K562 (cell line): ENCODE data around the gene CAPN8. TPM values are rescaled to one million over a fixed set of nuclear protein-coding genes. Genes with fewer than 3 reads are reported as not detected.

Experiments used
- ATAC-seq: fragments of 200-7000 bp; cut with Tn5 transposase; 3 replicates; pipeline ENCODE4 v1.9.1; 2020; ENCODE audit warnings: moderate library complexity
- BruUV-seq: library from RNA; stranded (reverse); fragments of 400-500 nt; replicated peaks from 2 replicates; lab custom pipeline; 2021; lab: Mats Ljungman, UMichigan
- CTCF ChIA-PET: fragments of 300-600 bp; formaldehyde crosslinking; extraction: SDS; loops from one replicate; lab custom pipeline; 2021; ENCODE audit warnings: low intra/inter-chr PET ratio; lab: Yijun Ruan, JAX
- POLR2A ChIA-PET: fragments of 300-600, 350-650 bp; sonication (Branson Sonifier 250); formaldehyde crosslinking; extraction: SDS; loops from one replicate; lab custom pipeline; 2021; ENCODE audit warnings: antibody characterized with exemption, inconsistent platforms; lab: Yijun Ruan, JAX
- DNase-seq, 4 experiments: peaks; one replicate each; pipeline versions ENCODE4 v3.0.0 to v3.0.0-alpha.2; 2011 to 2018; ENCODE audit warnings: low spot score in 3 of 4, mixed read lengths in 3 of 4; ENCODE audit errors: extremely low read depth in 1 of 4
- FAIRE-seq: peaks from 2 replicates; lab custom pipeline; 2011; peaks lifted over from hg19 to GRCh38; lab: Jason Lieb, UNC
- H2AFZ ChIP-seq: 2 replicates; pipeline ENCODE4 v1.6.0; 2011; ENCODE audit warnings: low read depth, low read length, control low read depth, inconsistent platforms
- H3K27ac ChIP-seq: fragments of 200-600 bp; 3 replicates; pipeline ENCODE4 v1.8.0; 2011; ENCODE audit warnings: low read depth, mild to moderate bottlenecking, control low read depth, inconsistent platforms, low read length, moderate library complexity, mixed read lengths; ENCODE audit errors: extremely low read depth
- H3K27me3 ChIP-seq, 2 experiments: fragments of 300-600 bp in 1 of 2; 2 replicates in 1 of 2; 3 replicates in 1 of 2; pipeline versions ENCODE4 v1.6.0 to v1.8.0; 2011; ENCODE audit warnings: inconsistent platforms in 2 of 2, low read length in 2 of 2, mild to moderate bottlenecking in 1 of 2, mixed read lengths in 1 of 2, moderate library complexity in 1 of 2; ENCODE audit not compliant: control insufficient read depth in 2 of 2, insufficient read depth in 2 of 2
- H3K36me3 ChIP-seq: fragments of 300-600 bp; 3 replicates; pipeline ENCODE4 v1.8.0; 2011; ENCODE audit warnings: mild to moderate bottlenecking, low read length, inconsistent platforms; ENCODE audit not compliant: control insufficient read depth, insufficient read depth
- H3K4me1 ChIP-seq, 2 experiments: fragments of 200-600 bp in 1 of 2; replicated peaks in 1 of 2; 2 replicates in 1 of 2; 3 replicates in 1 of 2; pipeline versions ENCODE4 v1.5.1 to v1.8.0; 2011; ENCODE audit warnings: inconsistent platforms in 2 of 2, low read length in 2 of 2, mild to moderate bottlenecking in 1 of 2, mixed read lengths in 1 of 2, moderate library complexity in 1 of 2; ENCODE audit not compliant: control insufficient read depth in 2 of 2, insufficient read depth in 2 of 2
- H3K4me2 ChIP-seq: 2 replicates; pipeline ENCODE4 v1.6.1; 2011; ENCODE audit warnings: low read length, control low read depth, inconsistent platforms, mixed read lengths; ENCODE audit not compliant: insufficient read depth
- H3K4me3 ChIP-seq: fragments of 200-600 bp; sonication (generic), shearing (Covaris generic); 2 replicates; pipeline ENCODE4 v1.5.1; 2016; ENCODE audit warnings: control low read depth, inconsistent platforms
- H3K79me2 ChIP-seq: fragments of 200-600 bp; 3 replicates; pipeline ENCODE4 v1.8.0; 2011; ENCODE audit warnings: low read length, inconsistent platforms; ENCODE audit not compliant: control insufficient read depth, insufficient read depth
- H3K9ac ChIP-seq, 2 experiments: 2 replicates each; pipeline versions ENCODE4 v1.6.0 to v1.6.1; 2011; ENCODE audit warnings: low read depth in 2 of 2, low read length in 2 of 2, control low read depth in 1 of 2, inconsistent platforms in 1 of 2, mild to moderate bottlenecking in 1 of 2, mixed read lengths in 1 of 2; ENCODE audit not compliant: insufficient read depth in 1 of 2
- H3K9me1 ChIP-seq: one replicate; pipeline ENCODE4 v1.6.0; 2011; ENCODE audit warnings: inconsistent platforms, mild to moderate bottlenecking, low read length, moderate library complexity; ENCODE audit not compliant: control insufficient read depth, insufficient read depth
- H3K9me3 ChIP-seq: replicated peaks from 2 replicates; pipeline ENCODE4 v1.5.1; 2011; ENCODE audit warnings: low read depth, low read length, inconsistent platforms; ENCODE audit not compliant: control insufficient read depth, insufficient read depth
- H4K20me1 ChIP-seq: replicated peaks from 2 replicates; pipeline ENCODE4 v1.6.1; 2011; ENCODE audit warnings: low read length, inconsistent platforms, mixed read lengths; ENCODE audit not compliant: control insufficient read depth, insufficient read depth
- DIDO1 ChIP-seq: fragments of 450-650 bp; IDR thresholded peaks from 2 replicates; pipeline ENCODE4 v1.6.1; 2016; ENCODE audit warnings: low read depth, missing biosample characterization, missing genetic modification characterization
- HOXB6 ChIP-seq: fragments of 250-450 bp; sonication (Bioruptor Pico); IDR thresholded peaks from 2 replicates; pipeline ENCODE4 v1.5.1; 2022; ENCODE audit warnings: mild to moderate bottlenecking, borderline replicate concordance
- MBD2 ChIP-seq: sonication (generic); IDR thresholded peaks from 2 replicates; pipeline ENCODE4 v1.6.1; 2016; ENCODE audit warnings: low read depth, borderline replicate concordance
- PPARD ChIP-seq: fragments of 250-450 bp; sonication (Bioruptor Pico); IDR thresholded peaks from 2 replicates; pipeline ENCODE4 v1.8.0; 2022; ENCODE audit warnings: inconsistent platforms, mild to moderate bottlenecking, moderate library complexity
- SMAD1 ChIP-seq: fragments of 150-350 bp; IDR thresholded peaks from 2 replicates; pipeline ENCODE4 v1.6.1; 2014; ENCODE audit warnings: low read length, low read depth; ENCODE audit not compliant: partially characterized antibody
- SPI1 ChIP-seq: IDR thresholded peaks from 2 replicates; pipeline ENCODE4 v1.6.1; 2011; ENCODE audit warnings: low read depth, low read length, control low read depth, borderline replicate concordance
- WGBS: fragments of 100-300 bp; shearing (Covaris generic); methylation state at CpG from one replicate; pipeline ENCODE4 v1.1.6; 2016; ENCODE audit warnings: low coverage, mixed read lengths; ENCODE audit not compliant: insufficient coverage; ENCODE audit errors: missing lambda C conversion rate; 5-methylcytosine and 5-hydroxymethylcytosine counted together
- in situ Hi-C: fragments of 300-500 bp; cut with MboI; formaldehyde crosslinking; loops from 4 replicates; pipeline ENCODE4 v1.15.0; 2018; ENCODE audit warnings: inconsistent platforms, mixed read lengths
- intact Hi-C: fragments of 100-400 bp; cut with micrococcal nuclease; formaldehyde crosslinking; loops from 2 replicates; pipeline ENCODE4 v1.14.2; 2022
- polyA plus RNA-seq, 8 experiments: library from polyadenylated mRNA; depleted of rRNA in 4 of 8; stranded (reverse) in 5 of 8; unstranded in 3 of 8; fragments of >200 nt; fragmentation: Nextera tagmentation in 2 of 8; fragmentation: Illumina TruSeq in 1 of 8; extraction: Ambion mirVana in 2 of 8; extraction: Trizol in 1 of 8; gene quantifications; 2 replicates each; pipeline versions ENCODE4 v1.2.1 to v1.2.3, GENCODE V29; 2011 to 2014; ENCODE audit warnings: inconsistent platforms in 1 of 8, missing spikeins in 1 of 8
- total RNA-seq, 7 experiments: library from RNA; depleted of rRNA in 6 of 7; stranded (reverse); fragments of >200 nt in 6 of 7; fragmentation: Illumina TruSeq in 2 of 7; extraction: Trizol in 2 of 7; gene quantifications; 2 replicates each; pipeline versions ENCODE4 v1.2.1 to v1.2.3, GENCODE V29; 2011 to 2021; ENCODE audit warnings: low replicate concordance in 1 of 7
- TF ChIP-seq, protein P1 (sequence below): fragments of 250-450 bp; sonication (Bioruptor Pico); IDR thresholded peaks from 2 replicates; pipeline ENCODE4 v1.8.0; 2022; ENCODE audit warnings: moderate library complexity, mild to moderate bottlenecking, inconsistent platforms
- TF ChIP-seq, protein P2 (sequence below): fragments of 450-650 bp; IDR thresholded peaks from 2 replicates; pipeline ENCODE4 v1.6.1; 2018; ENCODE audit not compliant: partially characterized antibody
- TF ChIP-seq, protein P3 (sequence below): fragments of 450-650 bp; IDR thresholded peaks from 2 replicates; pipeline ENCODE4 v1.6.1; 2016; ENCODE audit warnings: mild to moderate bottlenecking
- TF ChIP-seq, protein P4 (sequence below): fragments of 450-650 bp; IDR thresholded peaks from 2 replicates; pipeline ENCODE4 v1.6.1; 2017; ENCODE audit warnings: antibody characterized with exemption, mild to moderate bottlenecking

The CAPN8 gene
- total and polyA plus RNA-seq, 9 of the 15 experiments (the other 6 are each of a cell fraction or from before 2014, with no cell fraction given), result 0.06 TPM; not detected in 8

DNA sequence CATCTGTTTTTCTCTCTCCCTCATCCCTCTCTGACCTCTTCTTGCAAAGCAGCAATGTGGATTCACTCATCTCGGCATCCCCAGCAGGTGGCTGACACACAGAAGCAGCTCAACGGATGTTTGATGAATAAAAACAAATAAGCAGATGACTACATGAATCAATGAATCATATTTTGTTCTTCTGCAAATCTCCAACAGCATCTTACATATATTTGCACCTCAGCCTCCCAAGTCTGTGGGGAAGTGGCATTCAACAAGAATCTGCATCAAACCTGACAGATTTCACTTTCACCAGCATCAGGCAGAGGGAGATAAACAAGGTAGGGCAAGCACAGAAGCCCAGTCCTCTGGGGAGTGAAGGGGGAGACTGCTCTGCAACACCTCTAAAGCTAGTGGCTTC, 34.0 kb downstream of the CAPN8 start:
- Histone ChIP-seq H4K20me1 (no peaks in the 10 kb centered on the region), H3K27ac (no peak overlapping the region), H3K9me1 (no peaks in the 10 kb centered on the region), H3K36me3 (no peaks in the 10 kb centered on the region), H3K4me2 (no peak overlapping the region), H3K9me3 (no peaks in the 10 kb centered on the region), H3K9ac (no peak overlapping the region), H3K4me1 (no peaks in the 10 kb centered on the region; a peak in 1 of 5 replicates), H2AFZ (no peak overlapping the region), H3K79me2 (no peaks in the 10 kb centered on the region), H3K27me3 (peaks cover 3 to 19% of the 10 kb centered on the region in 2 experiments; a peak in 4 of 5 replicates), H3K4me3 (no peak overlapping the region)
- no peak for DNase-seq
- intact Hi-C loops, result no loop called here
- no peak for ATAC-seq
- FAIRE-seq, result no peak
- WGBS, result 0% methylated on average over 2 of the region's 2 CpGs
- POLR2A ChIA-PET, result interaction anchor here (1.4 kb wide), 1 partner anchor 48 kb away, joined by 3 read pairs; no protein-coding TSS in a partner anchor
- CTCF ChIA-PET, result no interaction called here
- in situ Hi-C loops, result no loop called here
- no TSS peak for BruUV-seq
- TF ChIP-seq SMAD1 (no peak), HOXB6 (CRISPR knock-in tag) (no peak), PPARD (CRISPR knock-in tag) (no peak), SPI1 (no peak), DIDO1 (tag) (no peak), MBD2 (no peak)
- TF ChIP-seq, protein P1, sequence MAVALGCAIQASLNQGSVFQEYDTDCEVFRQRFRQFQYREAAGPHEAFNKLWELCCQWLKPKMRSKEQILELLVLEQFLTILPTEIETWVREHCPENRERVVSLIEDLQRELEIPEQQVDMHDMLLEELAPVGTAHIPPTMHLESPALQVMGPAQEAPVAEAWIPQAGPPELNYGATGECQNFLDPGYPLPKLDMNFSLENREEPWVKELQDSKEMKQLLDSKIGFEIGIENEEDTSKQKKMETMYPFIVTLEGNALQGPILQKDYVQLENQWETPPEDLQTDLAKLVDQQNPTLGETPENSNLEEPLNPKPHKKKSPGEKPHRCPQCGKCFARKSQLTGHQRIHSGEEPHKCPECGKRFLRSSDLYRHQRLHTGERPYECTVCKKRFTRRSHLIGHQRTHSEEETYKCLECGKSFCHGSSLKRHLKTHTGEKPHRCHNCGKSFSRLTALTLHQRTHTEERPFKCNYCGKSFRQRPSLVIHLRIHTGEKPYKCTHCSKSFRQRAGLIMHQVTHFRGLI (CRISPR knock-in tag), result no peak
- TF ChIP-seq, protein P2, sequence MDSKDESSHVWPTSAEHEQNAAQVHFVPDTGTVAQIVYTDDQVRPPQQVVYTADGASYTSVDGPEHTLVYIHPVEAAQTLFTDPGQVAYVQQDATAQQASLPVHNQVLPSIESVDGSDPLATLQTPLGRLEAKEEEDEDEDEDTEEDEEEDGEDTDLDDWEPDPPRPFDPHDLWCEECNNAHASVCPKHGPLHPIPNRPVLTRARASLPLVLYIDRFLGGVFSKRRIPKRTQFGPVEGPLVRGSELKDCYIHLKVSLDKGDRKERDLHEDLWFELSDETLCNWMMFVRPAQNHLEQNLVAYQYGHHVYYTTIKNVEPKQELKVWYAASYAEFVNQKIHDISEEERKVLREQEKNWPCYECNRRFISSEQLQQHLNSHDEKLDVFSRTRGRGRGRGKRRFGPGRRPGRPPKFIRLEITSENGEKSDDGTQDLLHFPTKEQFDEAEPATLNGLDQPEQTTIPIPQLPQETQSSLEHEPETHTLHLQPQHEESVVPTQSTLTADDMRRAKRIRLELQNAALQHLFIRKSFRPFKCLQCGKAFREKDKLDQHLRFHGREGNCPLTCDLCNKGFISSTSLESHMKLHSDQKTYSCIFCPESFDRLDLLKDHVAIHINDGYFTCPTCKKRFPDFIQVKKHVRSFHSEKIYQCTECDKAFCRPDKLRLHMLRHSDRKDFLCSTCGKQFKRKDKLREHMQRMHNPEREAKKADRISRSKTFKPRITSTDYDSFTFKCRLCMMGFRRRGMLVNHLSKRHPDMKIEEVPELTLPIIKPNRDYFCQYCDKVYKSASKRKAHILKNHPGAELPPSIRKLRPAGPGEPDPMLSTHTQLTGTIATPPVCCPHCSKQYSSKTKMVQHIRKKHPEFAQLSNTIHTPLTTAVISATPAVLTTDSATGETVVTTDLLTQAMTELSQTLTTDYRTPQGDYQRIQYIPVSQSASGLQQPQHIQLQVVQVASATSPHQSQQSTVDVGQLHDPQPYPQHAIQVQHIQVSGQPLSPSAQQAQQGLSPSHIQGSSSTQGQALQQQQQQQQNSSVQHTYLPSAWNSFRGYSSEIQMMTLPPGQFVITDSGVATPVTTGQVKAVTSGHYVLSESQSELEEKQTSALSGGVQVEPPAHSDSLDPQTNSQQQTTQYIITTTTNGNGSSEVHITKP, result no peak
- TF ChIP-seq, protein P3, sequence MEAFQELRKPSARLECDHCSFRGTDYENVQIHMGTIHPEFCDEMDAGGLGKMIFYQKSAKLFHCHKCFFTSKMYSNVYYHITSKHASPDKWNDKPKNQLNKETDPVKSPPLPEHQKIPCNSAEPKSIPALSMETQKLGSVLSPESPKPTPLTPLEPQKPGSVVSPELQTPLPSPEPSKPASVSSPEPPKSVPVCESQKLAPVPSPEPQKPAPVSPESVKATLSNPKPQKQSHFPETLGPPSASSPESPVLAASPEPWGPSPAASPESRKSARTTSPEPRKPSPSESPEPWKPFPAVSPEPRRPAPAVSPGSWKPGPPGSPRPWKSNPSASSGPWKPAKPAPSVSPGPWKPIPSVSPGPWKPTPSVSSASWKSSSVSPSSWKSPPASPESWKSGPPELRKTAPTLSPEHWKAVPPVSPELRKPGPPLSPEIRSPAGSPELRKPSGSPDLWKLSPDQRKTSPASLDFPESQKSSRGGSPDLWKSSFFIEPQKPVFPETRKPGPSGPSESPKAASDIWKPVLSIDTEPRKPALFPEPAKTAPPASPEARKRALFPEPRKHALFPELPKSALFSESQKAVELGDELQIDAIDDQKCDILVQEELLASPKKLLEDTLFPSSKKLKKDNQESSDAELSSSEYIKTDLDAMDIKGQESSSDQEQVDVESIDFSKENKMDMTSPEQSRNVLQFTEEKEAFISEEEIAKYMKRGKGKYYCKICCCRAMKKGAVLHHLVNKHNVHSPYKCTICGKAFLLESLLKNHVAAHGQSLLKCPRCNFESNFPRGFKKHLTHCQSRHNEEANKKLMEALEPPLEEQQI, result no peak
- TF ChIP-seq, protein P4, sequence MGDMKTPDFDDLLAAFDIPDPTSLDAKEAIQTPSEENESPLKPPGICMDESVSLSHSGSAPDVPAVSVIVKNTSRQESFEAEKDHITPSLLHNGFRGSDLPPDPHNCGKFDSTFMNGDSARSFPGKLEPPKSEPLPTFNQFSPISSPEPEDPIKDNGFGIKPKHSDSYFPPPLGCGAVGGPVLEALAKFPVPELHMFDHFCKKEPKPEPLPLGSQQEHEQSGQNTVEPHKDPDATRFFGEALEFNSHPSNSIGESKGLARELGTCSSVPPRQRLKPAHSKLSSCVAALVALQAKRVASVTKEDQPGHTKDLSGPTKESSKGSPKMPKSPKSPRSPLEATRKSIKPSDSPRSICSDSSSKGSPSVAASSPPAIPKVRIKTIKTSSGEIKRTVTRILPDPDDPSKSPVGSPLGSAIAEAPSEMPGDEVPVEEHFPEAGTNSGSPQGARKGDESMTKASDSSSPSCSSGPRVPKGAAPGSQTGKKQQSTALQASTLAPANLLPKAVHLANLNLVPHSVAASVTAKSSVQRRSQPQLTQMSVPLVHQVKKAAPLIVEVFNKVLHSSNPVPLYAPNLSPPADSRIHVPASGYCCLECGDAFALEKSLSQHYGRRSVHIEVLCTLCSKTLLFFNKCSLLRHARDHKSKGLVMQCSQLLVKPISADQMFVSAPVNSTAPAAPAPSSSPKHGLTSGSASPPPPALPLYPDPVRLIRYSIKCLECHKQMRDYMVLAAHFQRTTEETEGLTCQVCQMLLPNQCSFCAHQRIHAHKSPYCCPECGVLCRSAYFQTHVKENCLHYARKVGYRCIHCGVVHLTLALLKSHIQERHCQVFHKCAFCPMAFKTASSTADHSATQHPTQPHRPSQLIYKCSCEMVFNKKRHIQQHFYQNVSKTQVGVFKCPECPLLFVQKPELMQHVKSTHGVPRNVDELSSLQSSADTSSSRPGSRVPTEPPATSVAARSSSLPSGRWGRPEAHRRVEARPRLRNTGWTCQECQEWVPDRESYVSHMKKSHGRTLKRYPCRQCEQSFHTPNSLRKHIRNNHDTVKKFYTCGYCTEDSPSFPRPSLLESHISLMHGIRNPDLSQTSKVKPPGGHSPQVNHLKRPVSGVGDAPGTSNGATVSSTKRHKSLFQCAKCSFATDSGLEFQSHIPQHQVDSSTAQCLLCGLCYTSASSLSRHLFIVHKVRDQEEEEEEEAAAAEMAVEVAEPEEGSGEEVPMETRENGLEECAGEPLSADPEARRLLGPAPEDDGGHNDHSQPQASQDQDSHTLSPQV, result no peak
